Measurements from ENCODE around the gene MAP4K4. TPM values are rescaled to one million over a fixed set of nuclear protein-coding genes. Genes with fewer than 3 reads are reported as not detected.

MAP4K4 gene
- total and polyA plus RNA-seq, 7 experiments from 2014 or later, result 13.6 to 138 (median 121) TPM

DNA sequence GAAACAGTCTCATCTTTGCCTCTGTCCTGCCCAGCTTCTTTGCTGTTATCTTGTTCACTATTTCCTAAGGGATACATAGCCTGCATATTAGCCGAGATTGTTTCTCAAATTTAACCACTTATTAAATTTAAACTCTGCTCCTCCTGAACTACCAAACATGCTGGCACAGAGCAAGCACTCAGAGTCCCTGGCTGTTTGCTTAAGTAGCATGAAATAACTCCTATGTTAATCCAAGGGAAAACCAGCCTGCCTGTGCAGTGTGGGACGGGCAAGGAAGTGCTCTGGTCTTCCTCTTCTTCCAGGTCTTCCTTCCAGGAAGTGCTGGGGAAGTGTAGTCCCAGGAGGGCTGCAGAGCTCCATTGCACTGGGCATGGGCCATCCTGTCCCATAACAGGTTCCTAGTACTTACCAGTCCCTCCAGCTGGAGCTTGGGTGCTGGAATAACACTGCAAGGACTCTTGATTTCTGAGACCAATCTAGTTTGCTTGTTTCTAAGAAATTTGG lies 198.4 kb downstream of the MAP4K4 start:
- no peak overlapping the region for H3K27ac ChIP-seq (ENCODE audit: low read depth, low read length)
- H3K27ac Mint-ChIP-seq, result peak overlapping the region in 3 of 9 donors; percentile 6 to 43 (median 19)
- no peaks in the 10 kb centered on the region for H3K9me3 ChIP-seq (ENCODE audit: control insufficient read depth in 2 of 3, low read length in 3 of 3)
- intact Hi-C loops (cut with micrococcal nuclease), result no loop called here
- H3K36me3 Mint-ChIP-seq, result peaks cover 14 to 50% (median 26%) of the 10 kb centered on the region in 5 donors
- H3K27me3 Mint-ChIP-seq, result no peaks in the 10 kb centered on the region
- peaks cover 0 to 17% (median 8%) of the 10 kb centered on the region in 7 donors for H3K4me1 Mint-ChIP-seq
- no peak overlapping the region for H3K4me3 ChIP-seq (ENCODE audit: low read length)
- ATAC-seq (no peak), DNase-seq (no peak)
- peaks cover 0 to 5% (median 0%) of the 10 kb centered on the region in 11 donors for H3K9me3 Mint-ChIP-seq
- no peaks in the 10 kb centered on the region for H3K4me1 ChIP-seq (ENCODE audit: control insufficient read depth in 2 of 2, insufficient read depth in 2 of 2, low read length in 2 of 2)
- H3K36me3 ChIP-seq (ENCODE audit: control insufficient read depth in 2 of 3, insufficient read depth in 3 of 3, low read length in 3 of 3), result peaks cover 0 to 21% (median 10%) of the 10 kb centered on the region in 3 experiments
- no peak overlapping the region for H3K4me3 Mint-ChIP-seq
- H3K27me3 ChIP-seq (ENCODE audit: control insufficient read depth in 2 of 2, insufficient read depth in 2 of 2, low read length in 2 of 2), result no peaks in the 10 kb centered on the region
- ChIA-PET POLR2A (interaction anchor here (0.6 kb wide), 1 partner anchor 15 kb away, joined by 4 read pairs; no protein-coding TSS in a partner anchor), CTCF (no interaction called here)

DNA sequence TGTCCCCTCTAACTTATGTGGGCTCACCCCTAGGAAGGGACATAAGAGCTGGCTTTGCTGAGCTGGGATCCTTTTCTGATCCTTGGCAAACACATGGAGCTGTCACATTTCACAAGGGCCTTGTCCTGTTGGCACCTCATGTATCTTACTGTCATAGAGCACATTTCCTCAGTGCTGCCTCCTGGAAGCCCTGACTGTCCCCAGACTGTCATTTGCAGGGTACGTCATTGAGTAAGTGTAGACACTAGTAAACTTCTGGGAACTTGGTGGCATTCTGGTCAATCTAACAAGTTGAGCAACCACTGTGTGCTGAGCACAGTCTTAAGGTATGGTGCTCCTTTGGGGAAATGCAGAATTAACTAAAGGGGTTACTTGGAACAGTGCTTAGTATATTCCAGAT lies 199.8 kb downstream of the MAP4K4 start:
- peaks cover 0 to 17% (median 8%) of the 10 kb centered on the region in 7 donors for H3K4me1 Mint-ChIP-seq
- Histone ChIP-seq H3K27me3 (ENCODE audit: control insufficient read depth in 2 of 2, insufficient read depth in 2 of 2, low read length in 2 of 2) (no peaks in the 10 kb centered on the region), H3K36me3 (ENCODE audit: control insufficient read depth in 2 of 3, insufficient read depth in 3 of 3, low read length in 3 of 3) (peaks cover 0 to 13% (median 4%) of the 10 kb centered on the region in 3 experiments), H3K4me3 (ENCODE audit: low read length) (no peak overlapping the region), H3K27ac (ENCODE audit: low read depth, low read length) (no peak overlapping the region), H3K9me3 (ENCODE audit: control insufficient read depth in 2 of 3, low read length in 3 of 3) (no peaks in the 10 kb centered on the region), H3K4me1 (ENCODE audit: control insufficient read depth in 2 of 2, insufficient read depth in 2 of 2, low read length in 2 of 2) (no peaks in the 10 kb centered on the region)
- peaks cover 10 to 47% (median 16%) of the 10 kb centered on the region in 5 donors for H3K36me3 Mint-ChIP-seq
- H3K27me3 Mint-ChIP-seq, result peaks cover 0 to 2% (median 0%) of the 10 kb centered on the region in 5 donors
- intact Hi-C loops (cut with micrococcal nuclease), result no loop called here
- no peak overlapping the region for H3K4me3 Mint-ChIP-seq
- ATAC-seq (no peak), DNase-seq (no peak)
- peaks cover 0 to 12% (median 4%) of the 10 kb centered on the region in 11 donors for H3K9me3 Mint-ChIP-seq
- CTCF ChIA-PET, result no interaction called here
- H3K27ac Mint-ChIP-seq, result peak overlapping the region in 1 of 9 donors; percentile 19
- POLR2A ChIA-PET, result no interaction called here

DNA sequence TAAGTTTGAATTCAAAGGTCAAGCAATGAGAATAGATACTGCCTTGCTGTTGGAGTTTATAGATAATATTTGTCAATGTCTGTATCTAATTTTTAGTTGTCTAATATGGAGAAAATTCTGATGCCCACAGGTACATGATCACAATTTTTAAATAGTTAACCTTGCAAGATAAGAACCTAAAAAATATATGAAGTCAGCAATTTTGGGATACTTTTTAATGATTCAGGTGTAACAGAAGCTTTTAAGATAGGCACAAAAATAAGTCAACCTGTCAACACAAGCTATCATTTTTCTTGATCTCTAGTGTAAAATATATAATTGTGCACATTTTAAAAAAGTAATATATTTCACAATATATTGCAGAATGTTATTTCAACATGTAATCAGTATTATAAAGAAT lies 201.8 kb downstream of the MAP4K4 start:
- Histone ChIP-seq H3K27ac (ENCODE audit: low read depth, low read length) (no peak overlapping the region), H3K27me3 (ENCODE audit: control insufficient read depth in 2 of 2, insufficient read depth in 2 of 2, low read length in 2 of 2) (no peaks in the 10 kb centered on the region), H3K36me3 (ENCODE audit: control insufficient read depth in 2 of 3, insufficient read depth in 3 of 3, low read length in 3 of 3) (no peaks in the 10 kb centered on the region), H3K4me1 (ENCODE audit: control insufficient read depth in 2 of 2, insufficient read depth in 2 of 2, low read length in 2 of 2) (no peaks in the 10 kb centered on the region), H3K9me3 (ENCODE audit: control insufficient read depth in 2 of 3, low read length in 3 of 3) (no peaks in the 10 kb centered on the region), H3K4me3 (ENCODE audit: low read length) (no peak overlapping the region)
- no peak overlapping the region for H3K27ac Mint-ChIP-seq
- intact Hi-C loops (cut with micrococcal nuclease), result no loop called here
- H3K9me3 Mint-ChIP-seq, result peaks cover 0 to 14% (median 5%) of the 10 kb centered on the region in 11 donors
- peaks cover 0 to 31% (median 0%) of the 10 kb centered on the region in 5 donors for H3K36me3 Mint-ChIP-seq
- H3K4me3 Mint-ChIP-seq, result no peak overlapping the region
- ChIA-PET CTCF (interaction anchor here (0.7 kb wide), 1 partner anchor 481 kb away, joined by 4 read pairs; no protein-coding TSS in a partner anchor), POLR2A (no interaction called here)
- peaks cover 0 to 17% (median 7%) of the 10 kb centered on the region in 7 donors for H3K4me1 Mint-ChIP-seq
- peaks cover 0 to 7% (median 0%) of the 10 kb centered on the region in 5 donors for H3K27me3 Mint-ChIP-seq
- no peak for ATAC-seq
- DNase-seq, result no peak

DNA sequence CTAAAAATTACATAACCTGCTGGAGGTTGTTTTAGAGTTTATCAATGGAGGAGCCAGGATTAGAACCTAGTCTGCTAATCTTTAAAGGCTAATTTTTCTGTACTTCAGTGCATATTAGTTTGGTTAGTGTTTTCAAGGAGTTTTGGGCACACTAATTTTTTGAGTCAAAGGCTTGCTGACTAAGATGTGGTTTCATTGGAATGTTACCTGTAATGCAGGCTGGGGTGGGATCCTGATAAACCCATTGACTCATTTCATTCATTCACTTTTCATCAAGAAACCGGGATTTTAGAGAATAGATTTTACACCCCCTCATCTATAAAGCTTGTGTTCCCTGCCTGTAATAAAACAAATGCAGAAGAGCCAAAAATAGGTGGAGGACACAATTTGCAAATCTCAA lies 202.4 kb downstream of the MAP4K4 start:
- Mint-ChIP-seq H3K9me3 (peaks cover 0 to 14% (median 5%) of the 10 kb centered on the region in 11 donors), H3K27me3 (peaks cover 0 to 8% (median 4%) of the 10 kb centered on the region in 5 donors), H3K36me3 (peaks cover 0 to 32% (median 0%) of the 10 kb centered on the region in 5 donors), H3K27ac (peak overlapping the region in 2 of 9 donors; percentile 56 to 76), H3K4me1 (peaks cover 0 to 17% (median 7%) of the 10 kb centered on the region in 7 donors), H3K4me3 (no peak overlapping the region)
- ATAC-seq (no peak), DNase-seq (no peak)
- POLR2A ChIA-PET, result no interaction called here
- Histone ChIP-seq H3K9me3 (ENCODE audit: control insufficient read depth in 2 of 3, low read length in 3 of 3) (no peaks in the 10 kb centered on the region), H3K27ac (ENCODE audit: low read depth, low read length) (no peak overlapping the region), H3K4me3 (ENCODE audit: low read length) (no peak overlapping the region), H3K36me3 (ENCODE audit: control insufficient read depth in 2 of 3, insufficient read depth in 3 of 3, low read length in 3 of 3) (no peaks in the 10 kb centered on the region), H3K27me3 (ENCODE audit: control insufficient read depth in 2 of 2, insufficient read depth in 2 of 2, low read length in 2 of 2) (no peaks in the 10 kb centered on the region), H3K4me1 (ENCODE audit: control insufficient read depth in 2 of 2, insufficient read depth in 2 of 2, low read length in 2 of 2) (no peaks in the 10 kb centered on the region)
- intact Hi-C loops (cut with micrococcal nuclease), result no loop called here
- CTCF ChIA-PET, result interaction anchor here (0.7 kb wide), 1 partner anchor 481 kb away, joined by 4 read pairs; no protein-coding TSS in a partner anchor

DNA sequence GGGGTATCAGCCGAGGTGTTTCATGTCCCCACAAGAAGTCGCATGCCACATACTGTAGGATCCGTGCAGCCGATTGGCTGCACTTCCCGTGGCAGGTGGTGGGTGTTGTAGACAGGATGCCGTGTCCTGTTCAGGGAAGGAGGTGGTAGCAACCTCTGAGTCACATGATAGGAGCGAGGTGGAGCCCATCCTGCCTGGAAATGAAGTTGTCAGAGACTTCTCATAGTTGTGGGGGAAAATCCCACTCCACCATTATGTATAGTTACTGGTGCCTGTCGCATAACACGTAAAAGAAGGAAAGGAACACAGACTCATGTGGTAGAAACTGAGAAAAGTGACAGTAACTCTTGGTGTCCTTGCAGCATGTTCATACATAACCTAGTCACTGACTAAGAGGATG lies 202.9 kb downstream of the MAP4K4 start:
- intact Hi-C loops (cut with micrococcal nuclease), result no loop called here
- no peaks in the 10 kb centered on the region for H3K36me3 ChIP-seq (ENCODE audit: control insufficient read depth in 2 of 3, insufficient read depth in 3 of 3, low read length in 3 of 3)
- CTCF ChIA-PET, result no interaction called here
- H3K27ac ChIP-seq (ENCODE audit: low read depth, low read length), result no peak overlapping the region
- no peaks in the 10 kb centered on the region for H3K27me3 ChIP-seq (ENCODE audit: control insufficient read depth in 2 of 2, insufficient read depth in 2 of 2, low read length in 2 of 2)
- Mint-ChIP-seq H3K27ac (peak overlapping the region in 3 of 9 donors; percentile 41 to 76 (median 56)), H3K9me3 (peaks cover 0 to 17% (median 7%) of the 10 kb centered on the region in 11 donors), H3K36me3 (peaks cover 0 to 30% (median 0%) of the 10 kb centered on the region in 5 donors), H3K4me3 (peak overlapping the region in 1 of 10 donors; percentile 27), H3K4me1 (peaks cover 0 to 17% (median 7%) of the 10 kb centered on the region in 7 donors), H3K27me3 (peaks cover 0 to 12% (median 7%) of the 10 kb centered on the region in 5 donors)
- H3K4me1 ChIP-seq (ENCODE audit: control insufficient read depth in 2 of 2, insufficient read depth in 2 of 2, low read length in 2 of 2), result no peaks in the 10 kb centered on the region
- ATAC-seq (peak; percentile 16), DNase-seq (peak in 1 of 9 donors; percentile 39)
- no peaks in the 10 kb centered on the region for H3K9me3 ChIP-seq (ENCODE audit: control insufficient read depth in 2 of 3, low read length in 3 of 3)
- POLR2A ChIA-PET, result no interaction called here
- H3K4me3 ChIP-seq (ENCODE audit: low read length), result no peak overlapping the region

DNA sequence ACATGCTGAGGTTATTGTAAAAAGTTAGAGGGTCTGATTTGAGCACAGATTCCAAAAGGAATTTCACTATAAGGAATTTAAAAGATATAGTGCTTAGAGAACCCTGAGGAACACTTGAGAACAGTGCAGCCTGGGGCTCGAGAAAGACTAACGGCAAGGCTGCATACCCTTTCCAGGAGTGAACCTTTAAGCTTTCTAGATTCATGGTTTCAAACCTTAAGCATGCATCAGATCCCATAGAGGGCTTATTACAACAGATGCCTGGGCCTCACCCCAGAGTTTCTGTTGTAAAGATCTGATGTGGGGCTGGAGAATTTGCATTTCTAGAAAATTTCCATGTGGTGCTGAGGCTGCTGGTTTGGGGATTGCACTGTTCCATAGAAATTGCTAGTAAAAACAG lies 203.7 kb downstream of the MAP4K4 start:
- no peak overlapping the region for H3K27ac ChIP-seq (ENCODE audit: low read depth, low read length)
- H3K9me3 ChIP-seq (ENCODE audit: control insufficient read depth in 2 of 3, low read length in 3 of 3), result peaks cover 0 to 7% (median 0%) of the 10 kb centered on the region in 3 experiments
- ATAC-seq (no peak), DNase-seq (no peak)
- POLR2A ChIA-PET, result interaction anchor here (0.6 kb wide), 1 partner anchor 407 kb away, joined by 5 read pairs; no protein-coding TSS in a partner anchor
- no peak overlapping the region for H3K4me3 ChIP-seq (ENCODE audit: low read length)
- peaks cover 0 to 12% (median 7%) of the 10 kb centered on the region in 5 donors for H3K27me3 Mint-ChIP-seq
- peaks cover 0 to 30% (median 0%) of the 10 kb centered on the region in 5 donors for H3K36me3 Mint-ChIP-seq
- peaks cover 0 to 17% (median 7%) of the 10 kb centered on the region in 7 donors for H3K4me1 Mint-ChIP-seq
- no peaks in the 10 kb centered on the region for H3K36me3 ChIP-seq (ENCODE audit: control insufficient read depth in 2 of 3, insufficient read depth in 3 of 3, low read length in 3 of 3)
- CTCF ChIA-PET, result interaction anchor here (0.5 kb wide), 1 partner anchor 183 kb away, joined by 3 read pairs; no protein-coding TSS in a partner anchor
- H3K4me1 ChIP-seq (ENCODE audit: control insufficient read depth in 2 of 2, insufficient read depth in 2 of 2, low read length in 2 of 2), result no peaks in the 10 kb centered on the region
- no peak overlapping the region for H3K27ac Mint-ChIP-seq
- peaks cover 0 to 25% (median 10%) of the 10 kb centered on the region in 11 donors for H3K9me3 Mint-ChIP-seq
- H3K4me3 Mint-ChIP-seq, result no peak overlapping the region
- H3K27me3 ChIP-seq (ENCODE audit: control insufficient read depth in 2 of 2, insufficient read depth in 2 of 2, low read length in 2 of 2), result no peaks in the 10 kb centered on the region
- intact Hi-C loops (cut with micrococcal nuclease), result no loop called here
